Activated CD4-positive, alpha-beta T cell treated with anti-CD3 and anti-CD28 coated beads, Interleukin-2, amount 10 ng/mL, durations not matched to agents 7 days and 5 days (primary cell): ENCODE measurements around the gene HFE. TPM values are rescaled to one million over a fixed set of nuclear protein-coding genes. Genes with fewer than 3 reads are reported as not detected.
A peak's percentile ranks its signal among the peaks of the same experiment; 100 is the strongest.
"Not testable (repeated sequence)": the region's sequence is repeated elsewhere in the genome, so short reads cannot be mapped to it uniquely, and the experiment has no call there.

Source experiments
- CTCF ChIA-PET: fragments of 350-600 bp; sonication (Branson Sonifier 250); formaldehyde crosslinking; loops from one replicate; lab custom pipeline; 2021; ENCODE audit warnings: antibody characterized with exemption; lab: Charles Lee
- POLR2A ChIA-PET: fragments of 350-600 bp; sonication (Branson Sonifier 250); formaldehyde crosslinking; loops from one replicate; lab custom pipeline; 2021; ENCODE audit warnings: antibody characterized with exemption; lab: Charles Lee
- DNase-seq: peaks from one replicate; pipeline ENCODE4 v3.0.0-alpha.2; 2020
- H3K27ac Mint-ChIP-seq: one replicate; pipeline ENCODE4 v1.8.0; 2021; ENCODE audit warnings: mild to moderate bottlenecking, moderate library complexity, mixed read lengths
- H3K27me3 Mint-ChIP-seq: one replicate; pipeline ENCODE4 v1.8.0; 2021; ENCODE audit warnings: mixed read lengths
- H3K36me3 Mint-ChIP-seq: one replicate; pipeline ENCODE4 v1.8.0; 2021; ENCODE audit warnings: low read depth, mixed read lengths
- H3K4me1 Mint-ChIP-seq: one replicate; pipeline ENCODE4 v1.8.0; 2021; ENCODE audit warnings: mixed read lengths
- H3K4me3 Mint-ChIP-seq: one replicate; pipeline ENCODE4 v1.8.0; 2021; ENCODE audit warnings: mild to moderate bottlenecking, moderate library complexity, mixed read lengths
- H3K9me3 Mint-ChIP-seq: one replicate; pipeline ENCODE4 v1.8.0; 2021; ENCODE audit warnings: mixed read lengths
- total RNA-seq, 2 experiments: library from RNA; stranded (reverse); gene quantifications; one replicate each; pipeline ENCODE4 v1.2.3, GENCODE V29; 2021

Gene HFE
- total RNA-seq, 2 experiments from 2014 or later, result 3.0 to 3.5 TPM

- H3K9me3 Mint-ChIP-seq, H3K27me3 Mint-ChIP-seq, H3K27ac Mint-ChIP-seq, DNase-seq, H3K4me3 Mint-ChIP-seq: not testable (repeated sequence)
- CTCF ChIA-PET, result interaction anchor here (0.7 kb wide), 1 partner anchor 81 kb away, joined by 3 read pairs; no protein-coding TSS in a partner anchor
- H3K36me3 Mint-ChIP-seq, result peaks cover 15% of the 10 kb centered on the region
- POLR2A ChIA-PET, result interaction anchor here (0.7 to 1.8 kb wide), 2 partner anchors 37 to 1184 kb away, joined by 3 to 5 read pairs; partner anchors contain the start of gene RIPOR2
- peaks cover 31% of the 10 kb centered on the region for H3K4me1 Mint-ChIP-seq
These were observed 32.9 kb downstream of the HFE start for GRCh38 chr6:26120115-26120514.

- POLR2A ChIA-PET, result interaction anchor here (1.8 kb wide), 1 partner anchor 36 kb away, joined by 5 read pairs; no protein-coding TSS in a partner anchor
- H3K27me3 Mint-ChIP-seq, result peaks cover 4% of the 10 kb centered on the region
- CTCF ChIA-PET, result no interaction called here
- peaks cover 19% of the 10 kb centered on the region for H3K36me3 Mint-ChIP-seq
- no peak for DNase-seq
- peak overlapping the region; percentile 99 for H3K27ac Mint-ChIP-seq
- H3K9me3 Mint-ChIP-seq, result peaks cover 2% of the 10 kb centered on the region
- H3K4me3 Mint-ChIP-seq, result no peak overlapping the region
- H3K4me1 Mint-ChIP-seq, result peaks cover 26% of the 10 kb centered on the region
These were observed 33.5 kb downstream of the HFE start for GRCh38 chr6:26120807-26121140.

GRCh38 chr6:26121141-26122004 is 34.1 kb downstream of the HFE start:
- peaks cover 21% of the 10 kb centered on the region for H3K4me1 Mint-ChIP-seq
- H3K4me3 Mint-ChIP-seq, result peak overlapping the region; percentile 8
- H3K9me3 Mint-ChIP-seq, result peaks cover 2% of the 10 kb centered on the region
- no peak for DNase-seq
- peaks cover 4% of the 10 kb centered on the region for H3K27me3 Mint-ChIP-seq
- ChIA-PET CTCF (no interaction called here), POLR2A (no interaction called here)
- H3K27ac Mint-ChIP-seq, result peak overlapping the region; percentile 99
- peaks cover 25% of the 10 kb centered on the region for H3K36me3 Mint-ChIP-seq

GRCh38 chr6:26122005-26122388 is 34.8 kb downstream of the HFE start:
- peaks cover 31% of the 10 kb centered on the region for H3K36me3 Mint-ChIP-seq
- peak overlapping the region; percentile 99 for H3K27ac Mint-ChIP-seq
- CTCF ChIA-PET, result interaction anchor here (1.6 to 2.0 kb wide), 2 partner anchors 14 to 57 kb away, joined by 3 to 5 read pairs; no protein-coding TSS in a partner anchor
- POLR2A ChIA-PET, result interaction anchor here (3.0 to 7.2 kb wide), 2 partner anchors 18 to 35 kb away, joined by 50 to 499 read pairs; a partner anchor contains a TSS
- H3K4me1 Mint-ChIP-seq, result peaks cover 27% of the 10 kb centered on the region
- H3K9me3 Mint-ChIP-seq, result peaks cover 2% of the 10 kb centered on the region
- peaks cover 4% of the 10 kb centered on the region for H3K27me3 Mint-ChIP-seq
- DNase-seq, result no peak
- peak overlapping the region; percentile 100 for H3K4me3 Mint-ChIP-seq

GRCh38 chr6:26122402-26122792 is 35.2 kb downstream of the HFE start:
- Mint-ChIP-seq H3K9me3 (peaks cover 2% of the 10 kb centered on the region), H3K27me3 (peaks cover 4% of the 10 kb centered on the region), H3K27ac (peak overlapping the region; percentile 99), H3K36me3 (peaks cover 35% of the 10 kb centered on the region), H3K4me1 (peaks cover 31% of the 10 kb centered on the region), H3K4me3 (peak overlapping the region; percentile 100)
- ChIA-PET CTCF (interaction anchor here (0.8 to 2.6 kb wide), 8 partner anchors 14 to 97 kb away, joined by 3 to 13 read pairs (median 6); partner anchors contain the start of gene HFE), POLR2A (interaction anchor here (1.2 to 7.2 kb wide), 16 partner anchors 18 to 1685 kb away, joined by 3 to 499 read pairs (median 29); a partner anchor contains a TSS)
- DNase-seq, result no peak

GRCh38 chr6:26122793-26123674 is 35.8 kb downstream of the HFE start:
- DNase-seq, result peak; percentile 98
- H3K27me3 Mint-ChIP-seq, result peaks cover 4% of the 10 kb centered on the region
- peak overlapping the region; percentile 100 for H3K4me3 Mint-ChIP-seq
- POLR2A ChIA-PET, result interaction anchor here (0.7 to 7.2 kb wide), 41 partner anchors 10 to 1770 kb away, joined by 3 to 499 read pairs (median 9); partner anchors contain the start of gene HFE
- CTCF ChIA-PET, result interaction anchor here (0.6 to 3.6 kb wide), 14 partner anchors 9 to 1489 kb away, joined by 3 to 20 read pairs (median 6); partner anchors contain the start of gene HFE
- H3K9me3 Mint-ChIP-seq, result no peaks in the 10 kb centered on the region
- H3K4me1 Mint-ChIP-seq, result peaks cover 35% of the 10 kb centered on the region
- H3K27ac Mint-ChIP-seq, result peak overlapping the region; percentile 99
- H3K36me3 Mint-ChIP-seq, result peaks cover 39% of the 10 kb centered on the region

- ChIA-PET CTCF (interaction anchor here (0.6 to 3.6 kb wide), 16 partner anchors 10 to 1489 kb away, joined by 3 to 20 read pairs (median 6); a partner anchor contains a TSS), POLR2A (interaction anchor here (0.5 to 7.2 kb wide), 49 partner anchors 9 to 1987 kb away, joined by 3 to 499 read pairs (median 7); partner anchors contain the start of gene HFE)
- Mint-ChIP-seq H3K36me3 (peaks cover 43% of the 10 kb centered on the region), H3K4me1 (peaks cover 40% of the 10 kb centered on the region), H3K9me3 (no peaks in the 10 kb centered on the region), H3K27me3 (peaks cover 4% of the 10 kb centered on the region), H3K27ac (peak overlapping the region; percentile 99), H3K4me3 (peak overlapping the region; percentile 100)
- peak; percentile 91 for DNase-seq
These were observed 36.4 kb downstream of the HFE start for GRCh38 chr6:26123675-26123946.

GRCh38 chr6:26123947-26124780 is 36.9 kb downstream of the HFE start:
- Mint-ChIP-seq H3K36me3 (peaks cover 46% of the 10 kb centered on the region), H3K4me1 (peaks cover 43% of the 10 kb centered on the region), H3K4me3 (peak overlapping the region; percentile 100), H3K9me3 (no peaks in the 10 kb centered on the region), H3K27ac (peak overlapping the region; percentile 99), H3K27me3 (peaks cover 4% of the 10 kb centered on the region)
- CTCF ChIA-PET, result interaction anchor here (0.6 to 3.6 kb wide), 20 partner anchors 10 to 1488 kb away, joined by 3 to 20 read pairs (median 5); a partner anchor contains a TSS
- POLR2A ChIA-PET, result interaction anchor here (0.5 to 7.2 kb wide), 52 partner anchors 8 to 1987 kb away, joined by 3 to 499 read pairs (median 6); partner anchors contain the start of gene HFE
- no peak for DNase-seq

- DNase-seq, result peak; percentile 45
- H3K36me3 Mint-ChIP-seq, result peaks cover 51% of the 10 kb centered on the region
- peaks cover 48% of the 10 kb centered on the region for H3K4me1 Mint-ChIP-seq
These were observed 37.8 kb downstream of the HFE start for GRCh38 chr6:26124781-26125685.

GRCh38 chr6:26126394-26127235 is 39.4 kb downstream of the HFE start:
- Mint-ChIP-seq H3K4me1 (peaks cover 41% of the 10 kb centered on the region), H3K9me3 (no peaks in the 10 kb centered on the region), H3K27ac (peak overlapping the region; percentile 99), H3K27me3 (peaks cover 4% of the 10 kb centered on the region), H3K36me3 (peaks cover 56% of the 10 kb centered on the region), H3K4me3 (peak overlapping the region; percentile 100)
- ChIA-PET POLR2A (interaction anchor here (0.8 to 7.2 kb wide), 4 partner anchors 31 to 70 kb away, joined by 5 to 499 read pairs (median 22); a partner anchor contains a TSS), CTCF (interaction anchor here (1.0 to 3.6 kb wide), 5 partner anchors 9 to 96 kb away, joined by 3 to 20 read pairs (median 5); a partner anchor contains a TSS)
- DNase-seq, result no peak

More at GRCh38 chr6:26124781-26125685, 37.8 kb downstream of the HFE start:
- POLR2A ChIA-PET, result interaction anchor here (0.6 to 7.2 kb wide), 29 partner anchors 11 to 1768 kb away, joined by 3 to 499 read pairs (median 21); a partner anchor contains a TSS
- CTCF ChIA-PET, result interaction anchor here (0.6 to 3.6 kb wide), 11 partner anchors 11 to 92 kb away, joined by 3 to 20 read pairs (median 4); a partner anchor contains a TSS
- Mint-ChIP-seq H3K4me3 (peak overlapping the region; percentile 100), H3K27ac (peak overlapping the region; percentile 99), H3K9me3 (no peaks in the 10 kb centered on the region), H3K27me3 (peaks cover 4% of the 10 kb centered on the region)
